Thoracic aorta (tissue), 2 donors: ENCODE results near the gene PCDHB12. TPM values are rescaled to one million over a fixed set of nuclear protein-coding genes. Genes with fewer than 3 reads are reported as not detected.

Source experiments
- ATAC-seq: fragments of 150-250 bp; one replicate; pipeline ENCODE4 v1.8.0; 2017; ENCODE audit warnings: low read depth; ENCODE audit not compliant: insufficient number of reproducible peaks, low FRiP score
- DNase-seq: peaks from one replicate; pipeline ENCODE4 v3.0.0-alpha.2; 2020; ENCODE audit warnings: low spot score
- H3K27ac ChIP-seq, 2 donors: fragments of 200-600 bp; sonication (generic); 1 replicate in 1 of 2; 2 replicates in 1 of 2; pipeline ENCODE4 v1.5.1; 2016; ENCODE audit warnings: mild to moderate bottlenecking in 2 of 2, moderate library complexity in 2 of 2
- H3K27me3 ChIP-seq: fragments of 200-600 bp; sonication (generic); replicated peaks from 2 replicates; pipeline ENCODE4 v1.6.0; 2016; ENCODE audit warnings: mild to moderate bottlenecking; ENCODE audit not compliant: insufficient read depth
- H3K36me3 ChIP-seq: fragments of 200-600 bp; sonication (generic); one replicate; pipeline ENCODE4 v1.5.1; 2016
- H3K4me1 ChIP-seq, 2 donors: fragments of 200-600 bp; sonication (generic); 1 replicate in 1 of 2; 2 replicates in 1 of 2; pipeline versions ENCODE4 v1.5.1 to v1.6.0; 2016; ENCODE audit warnings: low read depth in 2 of 2, mild to moderate bottlenecking in 1 of 2; ENCODE audit not compliant: control insufficient read depth in 1 of 2
- H3K4me3 ChIP-seq: fragments of 200-600 bp; sonication (generic); 2 replicates; pipeline ENCODE4 v1.5.1; 2016; ENCODE audit warnings: mild to moderate bottlenecking
- H3K9me3 ChIP-seq: fragments of 200-600 bp; sonication (generic); 2 replicates; pipeline ENCODE4 v1.5.1; 2016
- total RNA-seq, 2 donors: library from RNA; depleted of rRNA; stranded (reverse); fragments of >200 nt; gene quantifications; one replicate each; pipeline versions ENCODE4 v1.1.0 to v1.2.3, GENCODE V29; 2016
- TF ChIP-seq, protein P1 (sequence below): fragments of 200-600 bp; sonication (generic); IDR thresholded peaks from one replicate; pipeline ENCODE4 v1.5.1; 2019; ENCODE audit warnings: antibody characterized with exemption

PCDHB12 gene
- total RNA-seq, 2 donors from 2014 or later = 7.3 to 7.4 TPM

DNA sequence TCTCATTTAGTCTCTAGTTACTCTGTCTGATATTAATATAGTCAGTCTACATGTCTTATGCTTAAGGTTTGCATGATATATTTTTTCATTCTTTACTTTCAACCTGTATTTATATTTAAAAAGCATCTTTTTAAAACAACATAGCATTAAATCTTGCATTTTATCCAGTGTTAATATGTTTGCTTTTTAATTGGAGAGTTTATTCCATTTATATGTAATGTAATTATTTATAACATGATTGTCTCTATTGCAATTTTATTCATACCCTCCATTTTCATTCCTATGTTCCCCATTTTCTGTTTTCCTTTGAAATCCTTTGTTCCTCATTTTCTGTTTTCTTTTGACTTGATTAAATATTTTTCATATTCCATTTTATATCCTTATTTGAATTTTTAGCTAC lies 49.9 kb downstream of the PCDHB12 start:
- DNase-seq (no peak), ATAC-seq (no peak)
- Histone ChIP-seq H3K4me3 (no peak overlapping the region), H3K4me1 (no peaks in the 10 kb centered on the region), H3K36me3 (peaks cover 8% of the 10 kb centered on the region), H3K9me3 (peaks cover 100% of the 10 kb centered on the region), H3K27me3 (no peaks in the 10 kb centered on the region), H3K27ac (no peak overlapping the region)
- TF ChIP-seq, protein P1, sequence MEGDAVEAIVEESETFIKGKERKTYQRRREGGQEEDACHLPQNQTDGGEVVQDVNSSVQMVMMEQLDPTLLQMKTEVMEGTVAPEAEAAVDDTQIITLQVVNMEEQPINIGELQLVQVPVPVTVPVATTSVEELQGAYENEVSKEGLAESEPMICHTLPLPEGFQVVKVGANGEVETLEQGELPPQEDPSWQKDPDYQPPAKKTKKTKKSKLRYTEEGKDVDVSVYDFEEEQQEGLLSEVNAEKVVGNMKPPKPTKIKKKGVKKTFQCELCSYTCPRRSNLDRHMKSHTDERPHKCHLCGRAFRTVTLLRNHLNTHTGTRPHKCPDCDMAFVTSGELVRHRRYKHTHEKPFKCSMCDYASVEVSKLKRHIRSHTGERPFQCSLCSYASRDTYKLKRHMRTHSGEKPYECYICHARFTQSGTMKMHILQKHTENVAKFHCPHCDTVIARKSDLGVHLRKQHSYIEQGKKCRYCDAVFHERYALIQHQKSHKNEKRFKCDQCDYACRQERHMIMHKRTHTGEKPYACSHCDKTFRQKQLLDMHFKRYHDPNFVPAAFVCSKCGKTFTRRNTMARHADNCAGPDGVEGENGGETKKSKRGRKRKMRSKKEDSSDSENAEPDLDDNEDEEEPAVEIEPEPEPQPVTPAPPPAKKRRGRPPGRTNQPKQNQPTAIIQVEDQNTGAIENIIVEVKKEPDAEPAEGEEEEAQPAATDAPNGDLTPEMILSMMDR = no peak

GRCh38 chr5:141258948-141259347 lies 50.4 kb downstream of the PCDHB12 start:
- Histone ChIP-seq H3K4me3 (no peak overlapping the region), H3K27me3 (no peaks in the 10 kb centered on the region), H3K4me1 (no peaks in the 10 kb centered on the region), H3K27ac (no peak overlapping the region), H3K9me3 (peaks cover 100% of the 10 kb centered on the region), H3K36me3 (peaks cover 8% of the 10 kb centered on the region)
- TF ChIP-seq, protein P1 = no peak
- DNase-seq (no peak), ATAC-seq (no peak)

DNA sequence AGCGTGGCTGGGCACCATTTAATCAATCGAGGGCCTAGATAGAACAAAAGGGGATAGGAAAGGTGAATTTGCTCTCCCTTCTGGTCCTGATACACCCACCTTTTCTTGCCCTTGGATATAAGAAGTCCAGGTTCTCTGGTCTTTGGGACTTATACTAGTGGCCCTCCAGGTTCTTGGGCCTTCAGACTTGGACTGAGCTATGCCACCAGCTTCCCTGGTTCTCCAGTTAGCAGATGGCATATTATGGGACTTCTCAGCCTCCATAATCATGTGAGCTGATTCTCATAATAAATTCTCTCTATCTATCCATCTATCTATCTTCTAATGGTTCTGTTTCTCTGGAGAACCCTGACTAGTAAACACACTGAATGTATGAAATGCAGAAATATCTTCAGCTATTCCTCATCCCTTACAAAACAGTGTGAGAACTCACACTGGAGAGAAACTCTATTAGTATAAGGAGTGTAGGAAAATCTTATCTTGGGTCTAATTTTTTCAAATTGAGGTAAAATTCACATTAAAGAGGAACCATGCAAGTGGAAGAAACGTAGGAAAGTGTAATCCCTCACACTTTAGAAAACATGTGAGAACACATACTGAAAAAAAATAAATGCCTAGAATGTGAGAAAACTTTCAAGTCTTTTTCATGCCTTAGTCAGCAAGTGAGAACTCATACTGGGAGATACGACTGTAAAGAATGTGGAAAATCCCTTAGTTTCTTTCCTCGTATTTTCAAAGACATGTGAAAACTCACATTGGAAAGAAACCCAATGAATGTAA lies 52.1 kb downstream of the PCDHB12 start:
- Histone ChIP-seq H3K36me3 (peaks cover 8% of the 10 kb centered on the region), H3K4me1 (no peaks in the 10 kb centered on the region), H3K27ac (no peak overlapping the region), H3K27me3 (no peaks in the 10 kb centered on the region), H3K9me3 (peaks cover 100% of the 10 kb centered on the region), H3K4me3 (peak overlapping the region; percentile 19)
- TF ChIP-seq, protein P1 = no peak
- no peak for DNase-seq
- no peak for ATAC-seq

DNA sequence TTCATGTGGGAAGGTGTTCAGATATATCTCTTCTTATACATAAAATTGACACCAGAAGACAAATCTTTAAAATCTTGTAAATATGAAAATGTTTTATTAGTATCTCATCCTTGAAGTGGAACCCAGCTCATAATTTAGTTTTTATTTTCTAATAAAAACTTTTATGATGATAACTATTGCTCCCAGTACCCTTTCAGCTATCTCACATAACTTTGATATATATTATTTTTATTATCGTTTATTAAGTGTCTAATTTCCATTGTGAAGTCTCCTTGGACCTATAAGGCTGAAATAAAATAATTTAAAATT lies 52.7 kb downstream of the PCDHB12 start:
- ATAC-seq = no peak
- H3K27ac ChIP-seq = no peak overlapping the region
- no peak for DNase-seq
- H3K36me3 ChIP-seq = peaks cover 8% of the 10 kb centered on the region
- H3K27me3 ChIP-seq = no peaks in the 10 kb centered on the region
- no peak overlapping the region for H3K4me3 ChIP-seq
- peaks cover 100% of the 10 kb centered on the region for H3K9me3 ChIP-seq
- TF ChIP-seq, protein P1 = no peak
- no peaks in the 10 kb centered on the region for H3K4me1 ChIP-seq

Other genes with a start within 250 kb of the PCDHB12 start
- gene PCDHAC2, start 242.2 kb upstream of the PCDHB12 start, total RNA-seq = under 1 TPM in 1 of 2 donors, not detected in 1; 0.71 TPM
- not detected for gene PCDHB1, start 157.3 kb upstream of the PCDHB12 start, total RNA-seq
- 1 to 10 TPM; 2.3 to 4.6 TPM for gene PCDHB2, start 114.1 kb upstream of the PCDHB12 start, total RNA-seq
- 1 to 10 TPM; 2.3 to 3.7 TPM for gene PCDHB3, start 108.2 kb upstream of the PCDHB12 start, total RNA-seq
- gene PCDHB4, start 86.9 kb upstream of the PCDHB12 start, total RNA-seq = 10 to 100 TPM in 1 of 2 donors, 1 to 10 TPM in 1; 2.8 to 14.5 TPM
- 10 to 100 TPM in 1 of 2 donors, 1 to 10 TPM in 1; 4.8 to 11.0 TPM for gene PCDHB5, start 73.5 kb upstream of the PCDHB12 start, total RNA-seq
- 1 to 10 TPM; 3.2 to 3.8 TPM for gene PCDHB6, start 58.7 kb upstream of the PCDHB12 start, total RNA-seq
- gene PCDHB7, start 36.1 kb upstream of the PCDHB12 start, total RNA-seq = 1 to 10 TPM; 4.2 to 7.1 TPM
- 1 to 10 TPM in 1 of 2 donors, under 1 TPM in 1; 0.95 to 1.7 TPM for gene PCDHB8, start 30.9 kb upstream of the PCDHB12 start, total RNA-seq
- 10 to 100 TPM in 1 of 2 donors, 1 to 10 TPM in 1; 9.1 to 11.6 TPM for gene PCDHB16, start 26.3 kb upstream of the PCDHB12 start, total RNA-seq
- gene PCDHB9, start 21.6 kb upstream of the PCDHB12 start, total RNA-seq = 1 to 10 TPM; 4.2 to 9.6 TPM
- gene PCDHB10, start 16.4 kb upstream of the PCDHB12 start, total RNA-seq = 1 to 10 TPM; 6.1 to 9.1 TPM
- gene PCDHB11, start 9.1 kb upstream of the PCDHB12 start, total RNA-seq = 10 to 100 TPM in 1 of 2 donors, 1 to 10 TPM in 1; 6.0 to 10.6 TPM
- 10 to 100 TPM in 1 of 2 donors, 1 to 10 TPM in 1; 8.0 to 16.1 TPM for gene PCDHB13, start 5.2 kb downstream of the PCDHB12 start, total RNA-seq
- 10 to 100 TPM; 10.2 to 14.6 TPM for gene PCDHB14, start 14.6 kb downstream of the PCDHB12 start, total RNA-seq
- 10 to 100 TPM in 1 of 2 donors, 1 to 10 TPM in 1; 6.1 to 10.7 TPM for gene PCDHB15, start 36.7 kb downstream of the PCDHB12 start, total RNA-seq
- 1 to 10 TPM; 2.0 to 3.5 TPM for gene SLC25A2, start 95.3 kb downstream of the PCDHB12 start, total RNA-seq
- gene TAF7, start 112.1 kb downstream of the PCDHB12 start, total RNA-seq = 10 to 100 TPM; 35.9 to 56.1 TPM
- 1 to 10 TPM in 1 of 2 donors, under 1 TPM in 1; 0.41 to 2.8 TPM for gene PCDHGA1, start 121.8 kb downstream of the PCDHB12 start, total RNA-seq
- 10 to 100 TPM in 1 of 2 donors, 1 to 10 TPM in 1; 8.5 to 13.8 TPM for gene PCDHGA2, start 130.0 kb downstream of the PCDHB12 start, total RNA-seq
- gene PCDHGA3, start 135.1 kb downstream of the PCDHB12 start, total RNA-seq = 1 to 10 TPM; 5.3 to 9.1 TPM
- 10 to 100 TPM in 1 of 2 donors, 1 to 10 TPM in 1; 6.8 to 11.4 TPM for gene PCDHGB1, start 141.4 kb downstream of the PCDHB12 start, total RNA-seq
- 10 to 100 TPM; 11.4 TPM for gene PCDHGA4, start 146.3 kb downstream of the PCDHB12 start, total RNA-seq
- gene PCDHGB2, start 151.3 kb downstream of the PCDHB12 start, total RNA-seq = 10 to 100 TPM in 1 of 2 donors, 1 to 10 TPM in 1; 9.7 to 13.4 TPM
- gene PCDHGA5, start 155.4 kb downstream of the PCDHB12 start, total RNA-seq = 10 to 100 TPM in 1 of 2 donors, 1 to 10 TPM in 1; 9.5 to 12.5 TPM
- 10 to 100 TPM; 11.2 to 15.4 TPM for gene PCDHGB3, start 161.5 kb downstream of the PCDHB12 start, total RNA-seq
- gene PCDHGA6, start 165.2 kb downstream of the PCDHB12 start, total RNA-seq = 10 to 100 TPM; 12.0 to 13.1 TPM
- gene PCDHGA7, start 174.0 kb downstream of the PCDHB12 start, total RNA-seq = 10 to 100 TPM; 11.9 to 12.2 TPM
- 10 to 100 TPM; 11.6 to 18.1 TPM for gene PCDHGB4, start 179.0 kb downstream of the PCDHB12 start, total RNA-seq
- 10 to 100 TPM in 1 of 2 donors, 1 to 10 TPM in 1; 7.5 to 13.9 TPM for gene PCDHGA8, start 183.9 kb downstream of the PCDHB12 start, total RNA-seq
- gene PCDHGB5, start 189.2 kb downstream of the PCDHB12 start, total RNA-seq = 10 to 100 TPM; 20.8 to 26.3 TPM
- 10 to 100 TPM; 12.0 to 18.6 TPM for gene PCDHGA9, start 194.1 kb downstream of the PCDHB12 start, total RNA-seq
- 10 to 100 TPM in 1 of 2 donors, 1 to 10 TPM in 1; 9.5 to 17.2 TPM for gene PCDHGB6, start 199.3 kb downstream of the PCDHB12 start, total RNA-seq
- gene PCDHGA10, start 204.3 kb downstream of the PCDHB12 start, total RNA-seq = 10 to 100 TPM; 11.1 to 14.4 TPM
- gene PCDHGB7, start 209.0 kb downstream of the PCDHB12 start, total RNA-seq = 10 to 100 TPM; 18.0 to 28.1 TPM
- gene PCDHGA11, start 212.3 kb downstream of the PCDHB12 start, total RNA-seq = 10 to 100 TPM; 10.4 to 11.6 TPM
- gene PCDHGA12, start 221.8 kb downstream of the PCDHB12 start, total RNA-seq = 10 to 100 TPM; 16.2 to 26.0 TPM